KMS-11 (cell line): ENCODE measurements around the gene CLEC17A.

Source experiments
- H2AFZ ChIP-seq: fragments of 200-600 bp; sonication (generic); 2 replicates; pipeline ENCODE4 v1.6.1; 2016; ENCODE audit warnings: antibody characterized with exemption, mixed run types, low read depth
- H3K27ac ChIP-seq: fragments of 200-600 bp; sonication (generic); 2 replicates; pipeline ENCODE4 v1.6.1; 2016; ENCODE audit warnings: mild to moderate bottlenecking, mixed run types
- H3K27me3 ChIP-seq: fragments of 200-600 bp; sonication (generic); 2 replicates; pipeline ENCODE4 v1.6.1; 2017; ENCODE audit warnings: mild to moderate bottlenecking, low read depth, mixed run types, moderate library complexity; ENCODE audit not compliant: insufficient read depth
- H3K36me3 ChIP-seq: fragments of 200-600 bp; sonication (generic); 2 replicates; pipeline ENCODE4 v1.6.1; 2017; ENCODE audit warnings: mild to moderate bottlenecking, mixed run types; ENCODE audit not compliant: insufficient read depth
- H3K4me1 ChIP-seq: fragments of 200-600 bp; sonication (generic); 2 replicates; pipeline ENCODE4 v1.6.1; 2016; ENCODE audit warnings: mild to moderate bottlenecking, low read depth, mixed run types; ENCODE audit not compliant: poor library complexity, severe bottlenecking
- H3K4me2 ChIP-seq: fragments of 200-600 bp; sonication (generic); 2 replicates; pipeline ENCODE4 v1.7.0; 2016; ENCODE audit warnings: mild to moderate bottlenecking, mixed run types
- H3K4me3 ChIP-seq: fragments of 200-600 bp; sonication (generic); IDR thresholded peaks from 2 replicates; pipeline ENCODE4 v1.6.1; 2017; ENCODE audit warnings: low read depth, low read length, mixed read lengths; ENCODE audit not compliant: insufficient read depth
- H3K79me2 ChIP-seq: fragments of 200-600 bp; sonication (generic); 2 replicates; pipeline ENCODE4 v1.6.1; 2016; ENCODE audit warnings: low read depth, mixed run types; ENCODE audit not compliant: insufficient read depth
- H3K9ac ChIP-seq: fragments of 200-600 bp; sonication (generic); 2 replicates; pipeline ENCODE4 v1.6.1; 2016; ENCODE audit warnings: mild to moderate bottlenecking, mixed run types
- H4K20me1 ChIP-seq: fragments of 200-600 bp; sonication (generic); 2 replicates; pipeline ENCODE4 v1.6.1; 2016; ENCODE audit warnings: mild to moderate bottlenecking, mixed run types; ENCODE audit not compliant: insufficient read depth
- CTCF ChIP-seq: fragments of 200-600 bp; sonication (generic); conservative IDR thresholded peaks from 2 replicates; pipeline ENCODE4 v1.6.1; 2017; ENCODE audit warnings: low read depth, mild to moderate bottlenecking, antibody characterized with exemption, low read length, moderate library complexity, mixed read lengths

The CLEC17A gene

GRCh38 chr19:14595558-14595957, 12.7 kb downstream of the CLEC17A start:
- H3K79me2 ChIP-seq, result no peaks in the 10 kb centered on the region
- H4K20me1 ChIP-seq, result no peaks in the 10 kb centered on the region
- no peak overlapping the region for H3K27ac ChIP-seq
- H3K27me3 ChIP-seq, result peaks cover 6% of the 10 kb centered on the region; the same call in 1 of the 2 replicates
- H3K4me2 ChIP-seq, result no peak overlapping the region
- H3K9ac ChIP-seq, result no peak overlapping the region
- no peak overlapping the region for H3K4me3 ChIP-seq
- no peak overlapping the region for H2AFZ ChIP-seq
- no peaks in the 10 kb centered on the region for H3K4me1 ChIP-seq
- no peaks in the 10 kb centered on the region for H3K36me3 ChIP-seq
- TF ChIP-seq CTCF, result no peak

GRCh38 chr19:14599548-14600147, 16.8 kb downstream of the CLEC17A start:
- no peak for TF ChIP-seq CTCF
- Histone ChIP-seq H3K79me2 (no peaks in the 10 kb centered on the region), H3K4me2 (no peak overlapping the region), H4K20me1 (no peaks in the 10 kb centered on the region), H3K36me3 (no peaks in the 10 kb centered on the region), H3K4me3 (no peak overlapping the region), H3K27ac (no peak overlapping the region), H3K27me3 (peaks cover 2% of the 10 kb centered on the region; the same call in 1 of the 2 replicates), H3K4me1 (no peaks in the 10 kb centered on the region), H2AFZ (no peak overlapping the region), H3K9ac (no peak overlapping the region)

- Histone ChIP-seq H3K4me2 (no peak overlapping the region), H3K27me3 (peaks cover 9% of the 10 kb centered on the region; the same call in 1 of the 2 replicates), H3K27ac (no peak overlapping the region), H2AFZ (no peak overlapping the region), H3K36me3 (no peaks in the 10 kb centered on the region), H3K4me1 (no peaks in the 10 kb centered on the region), H3K79me2 (no peaks in the 10 kb centered on the region), H4K20me1 (no peaks in the 10 kb centered on the region), H3K4me3 (no peak overlapping the region), H3K9ac (no peak overlapping the region)
- TF ChIP-seq CTCF, result no peak
Observed at GRCh38 chr19:14603990-14604387, 21.1 kb downstream of the CLEC17A start.

DNA sequence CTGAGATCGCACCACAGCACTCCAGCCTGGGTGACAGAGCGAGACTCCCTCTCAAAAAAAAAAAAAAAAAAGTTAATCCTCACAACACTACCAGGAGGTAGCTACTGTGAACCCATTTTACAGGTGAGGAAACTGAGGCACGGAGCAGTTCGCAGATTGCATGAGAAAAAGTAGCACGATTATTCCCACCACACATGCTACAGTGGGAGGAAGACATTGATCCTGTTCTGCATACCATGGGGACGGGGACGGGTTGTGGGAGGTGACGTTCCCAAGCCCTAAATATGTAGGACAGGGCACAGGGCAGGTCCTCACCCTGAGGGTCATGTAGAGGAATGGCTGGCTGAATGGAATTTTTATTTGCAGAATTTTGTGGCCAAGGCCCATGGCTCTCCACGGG, 23.7 kb downstream of the CLEC17A start:
- Histone ChIP-seq H3K27ac (no peak overlapping the region), H3K27me3 (peaks cover 11% of the 10 kb centered on the region; the same call in 1 of the 2 replicates), H2AFZ (no peak overlapping the region), H3K4me3 (no peak overlapping the region), H3K36me3 (no peaks in the 10 kb centered on the region), H3K9ac (no peak overlapping the region), H3K4me2 (no peak overlapping the region), H3K79me2 (no peaks in the 10 kb centered on the region), H4K20me1 (no peaks in the 10 kb centered on the region), H3K4me1 (no peaks in the 10 kb centered on the region)
- no peak for TF ChIP-seq CTCF
